Ishikawa (cell line): ENCODE data around the gene PGLYRP4.

Source experiments
- CEBPB ChIP-seq: IDR thresholded peaks from 2 replicates; pipeline ENCODE4 v1.6.1; 2012
- CREB1 ChIP-seq: IDR thresholded peaks from 2 replicates; pipeline ENCODE4 v1.6.1; 2012; ENCODE audit warnings: low read depth
- EGR1 ChIP-seq: IDR thresholded peaks from 2 replicates; pipeline ENCODE4 v1.6.1; 2012
- EP300 ChIP-seq: IDR thresholded peaks from 2 replicates; pipeline ENCODE4 v1.6.1; 2012; ENCODE audit warnings: borderline replicate concordance
- FOXM1 ChIP-seq: IDR thresholded peaks from 2 replicates; pipeline ENCODE4 v1.6.1; 2012; ENCODE audit warnings: low read depth, borderline replicate concordance
- NFIC ChIP-seq: IDR thresholded peaks from 2 replicates; pipeline ENCODE4 v1.6.1; 2012
- RAD21 ChIP-seq: IDR thresholded peaks from 2 replicates; pipeline ENCODE4 v1.6.1; 2012; ENCODE audit warnings: low read depth
- TAF1 ChIP-seq: IDR thresholded peaks from 2 replicates; pipeline ENCODE4 v1.6.1; 2012; ENCODE audit warnings: low read depth, mild to moderate bottlenecking
- TCF12 ChIP-seq: IDR thresholded peaks from 2 replicates; pipeline ENCODE4 v1.6.1; 2012; ENCODE audit warnings: low read depth
- TEAD4 ChIP-seq: IDR thresholded peaks from 2 replicates; pipeline ENCODE4 v1.6.1; 2012
- YY1 ChIP-seq: IDR thresholded peaks from 2 replicates; pipeline ENCODE4 v1.6.1; 2012; ENCODE audit warnings: low read depth
- ZBTB7A ChIP-seq: IDR thresholded peaks from 2 replicates; pipeline ENCODE4 v1.6.1; 2012; ENCODE audit warnings: low read depth
- TF ChIP-seq, protein P1 (sequence below): IDR thresholded peaks from 2 replicates; pipeline ENCODE4 v1.6.1; 2012; ENCODE audit warnings: low read depth, mild to moderate bottlenecking
- TF ChIP-seq, protein P2 (sequence below): IDR thresholded peaks from 2 replicates; pipeline ENCODE4 v1.6.1; 2012
- TF ChIP-seq, protein P3 (sequence below): IDR thresholded peaks from 2 replicates; pipeline ENCODE4 v1.6.1; 2012

PGLYRP4 gene

DNA sequence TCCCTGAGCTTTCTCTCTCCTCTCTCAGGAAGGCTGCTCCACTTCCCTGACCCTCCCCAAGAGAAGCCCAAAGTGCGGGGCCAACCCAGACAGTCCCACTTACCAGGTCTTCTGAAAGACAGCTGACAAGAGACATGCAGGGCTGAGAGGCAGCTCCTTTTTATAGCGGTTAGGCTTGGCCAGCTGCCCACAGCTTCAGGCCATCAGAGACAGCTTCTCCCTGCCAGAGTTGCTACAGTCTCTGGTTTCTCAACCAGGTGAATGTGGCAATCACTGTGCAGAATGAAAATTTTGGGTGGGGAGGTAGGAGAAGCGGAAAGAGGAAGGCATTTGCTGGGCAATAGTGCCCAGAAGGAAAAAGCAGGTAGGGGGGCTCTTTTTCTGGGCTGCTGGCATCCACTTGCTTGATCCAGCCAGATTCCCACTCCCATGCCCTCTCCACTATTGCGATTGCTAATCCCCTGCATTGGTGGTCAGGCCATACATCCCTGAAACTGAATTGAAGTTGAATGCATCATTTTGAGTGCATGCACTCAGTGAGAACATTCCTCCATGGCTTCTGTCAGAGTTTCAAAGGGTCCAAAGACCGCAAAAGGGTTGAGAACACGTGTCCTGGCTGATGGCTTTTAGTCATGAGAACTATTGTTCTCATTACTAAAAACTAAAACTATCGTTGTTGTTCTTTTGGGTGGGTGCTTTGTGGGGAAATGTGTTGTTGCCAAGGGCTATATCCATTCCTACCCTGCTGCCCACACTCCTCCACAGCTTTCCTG, 42.5 kb upstream of the PGLYRP4 start, which contains the start of gene S100A8:
S100A8 (minus strand) TSS at position 136 of the 773 bp plus-strand sequence. CDS start 538 bp downstream, outside the sequence.
- no peak for TF ChIP-seq NFIC

DNA sequence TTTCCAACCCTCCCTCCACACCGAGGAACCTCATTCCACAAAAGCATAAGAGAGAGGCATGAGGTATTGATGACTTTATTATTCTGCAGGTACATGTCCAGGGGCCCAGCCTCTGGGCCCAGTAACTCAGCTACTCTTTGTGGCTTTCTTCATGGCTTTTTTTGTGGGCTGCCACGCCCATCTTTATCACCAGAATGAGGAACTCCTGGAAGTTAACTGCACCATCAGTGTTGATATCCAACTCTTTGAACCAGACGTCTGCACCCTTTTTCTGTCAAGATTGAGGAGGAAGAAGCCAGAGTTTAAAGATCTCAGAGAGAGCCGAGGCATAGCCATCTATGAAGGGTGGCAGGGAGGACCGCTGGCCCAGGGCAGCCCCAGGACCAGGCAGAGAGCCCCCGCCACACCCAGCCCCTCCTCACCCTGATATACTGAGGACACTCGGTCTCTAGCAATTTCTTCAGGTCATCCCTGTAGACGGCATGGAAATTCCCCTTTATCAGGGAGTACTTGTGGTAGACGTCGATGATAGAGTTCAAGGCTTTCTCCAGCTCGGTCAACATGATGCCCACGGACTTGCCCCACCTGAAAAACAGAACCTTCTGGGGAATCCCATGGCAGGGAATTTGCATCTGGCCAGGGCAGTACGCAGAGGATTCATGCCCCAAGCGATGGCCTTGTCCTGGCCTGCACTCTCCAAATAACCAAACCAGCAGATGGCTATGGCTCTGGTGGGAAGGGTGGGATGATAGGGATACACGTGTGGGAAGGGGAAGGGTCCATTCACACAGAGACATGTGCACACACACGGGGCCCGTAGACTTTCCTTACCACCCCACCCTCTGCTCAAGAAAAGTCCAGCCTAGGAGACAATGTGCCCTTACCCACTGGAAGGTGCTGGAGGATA, 41.6 kb upstream of the PGLYRP4 start:
- TF ChIP-seq TAF1 = no peak
- no peak for TF ChIP-seq ZBTB7A
- TF ChIP-seq, protein P1, sequence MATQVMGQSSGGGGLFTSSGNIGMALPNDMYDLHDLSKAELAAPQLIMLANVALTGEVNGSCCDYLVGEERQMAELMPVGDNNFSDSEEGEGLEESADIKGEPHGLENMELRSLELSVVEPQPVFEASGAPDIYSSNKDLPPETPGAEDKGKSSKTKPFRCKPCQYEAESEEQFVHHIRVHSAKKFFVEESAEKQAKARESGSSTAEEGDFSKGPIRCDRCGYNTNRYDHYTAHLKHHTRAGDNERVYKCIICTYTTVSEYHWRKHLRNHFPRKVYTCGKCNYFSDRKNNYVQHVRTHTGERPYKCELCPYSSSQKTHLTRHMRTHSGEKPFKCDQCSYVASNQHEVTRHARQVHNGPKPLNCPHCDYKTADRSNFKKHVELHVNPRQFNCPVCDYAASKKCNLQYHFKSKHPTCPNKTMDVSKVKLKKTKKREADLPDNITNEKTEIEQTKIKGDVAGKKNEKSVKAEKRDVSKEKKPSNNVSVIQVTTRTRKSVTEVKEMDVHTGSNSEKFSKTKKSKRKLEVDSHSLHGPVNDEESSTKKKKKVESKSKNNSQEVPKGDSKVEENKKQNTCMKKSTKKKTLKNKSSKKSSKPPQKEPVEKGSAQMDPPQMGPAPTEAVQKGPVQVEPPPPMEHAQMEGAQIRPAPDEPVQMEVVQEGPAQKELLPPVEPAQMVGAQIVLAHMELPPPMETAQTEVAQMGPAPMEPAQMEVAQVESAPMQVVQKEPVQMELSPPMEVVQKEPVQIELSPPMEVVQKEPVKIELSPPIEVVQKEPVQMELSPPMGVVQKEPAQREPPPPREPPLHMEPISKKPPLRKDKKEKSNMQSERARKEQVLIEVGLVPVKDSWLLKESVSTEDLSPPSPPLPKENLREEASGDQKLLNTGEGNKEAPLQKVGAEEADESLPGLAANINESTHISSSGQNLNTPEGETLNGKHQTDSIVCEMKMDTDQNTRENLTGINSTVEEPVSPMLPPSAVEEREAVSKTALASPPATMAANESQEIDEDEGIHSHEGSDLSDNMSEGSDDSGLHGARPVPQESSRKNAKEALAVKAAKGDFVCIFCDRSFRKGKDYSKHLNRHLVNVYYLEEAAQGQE = no peak
- no peak for TF ChIP-seq RAD21
- no peak for TF ChIP-seq NFIC
- no peak for TF ChIP-seq CEBPB
- no peak for TF ChIP-seq FOXM1
- no peak for TF ChIP-seq EGR1
- no peak for TF ChIP-seq TEAD4
- TF ChIP-seq CREB1 = no peak
- no peak for TF ChIP-seq YY1
- TF ChIP-seq, protein P2, sequence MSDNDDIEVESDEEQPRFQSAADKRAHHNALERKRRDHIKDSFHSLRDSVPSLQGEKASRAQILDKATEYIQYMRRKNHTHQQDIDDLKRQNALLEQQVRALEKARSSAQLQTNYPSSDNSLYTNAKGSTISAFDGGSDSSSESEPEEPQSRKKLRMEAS = no peak
- no peak for TF ChIP-seq EP300
- no peak for TF ChIP-seq TCF12
- TF ChIP-seq, protein P3, sequence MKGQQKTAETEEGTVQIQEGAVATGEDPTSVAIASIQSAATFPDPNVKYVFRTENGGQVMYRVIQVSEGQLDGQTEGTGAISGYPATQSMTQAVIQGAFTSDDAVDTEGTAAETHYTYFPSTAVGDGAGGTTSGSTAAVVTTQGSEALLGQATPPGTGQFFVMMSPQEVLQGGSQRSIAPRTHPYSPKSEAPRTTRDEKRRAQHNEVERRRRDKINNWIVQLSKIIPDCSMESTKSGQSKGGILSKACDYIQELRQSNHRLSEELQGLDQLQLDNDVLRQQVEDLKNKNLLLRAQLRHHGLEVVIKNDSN = no peak

DNA sequence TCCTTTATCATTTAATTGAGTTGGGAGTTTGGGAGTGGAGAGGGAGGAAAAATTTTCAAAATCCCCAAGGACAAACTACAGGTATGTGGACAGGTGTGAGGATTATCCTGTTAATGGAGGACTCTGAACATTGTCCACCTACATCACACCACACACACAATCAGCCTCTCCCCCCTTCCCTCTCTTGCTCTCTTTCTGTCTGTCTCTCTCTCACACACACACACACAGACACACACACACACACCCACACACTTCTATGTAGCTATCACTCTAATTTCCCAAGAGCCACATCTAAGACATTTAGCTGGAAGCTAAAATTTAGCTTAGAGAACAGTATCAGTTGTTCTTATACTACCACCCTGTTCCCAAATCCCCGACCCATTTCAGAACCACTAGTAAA, 40.8 kb upstream of the PGLYRP4 start:
- TF ChIP-seq ZBTB7A = no peak

DNA sequence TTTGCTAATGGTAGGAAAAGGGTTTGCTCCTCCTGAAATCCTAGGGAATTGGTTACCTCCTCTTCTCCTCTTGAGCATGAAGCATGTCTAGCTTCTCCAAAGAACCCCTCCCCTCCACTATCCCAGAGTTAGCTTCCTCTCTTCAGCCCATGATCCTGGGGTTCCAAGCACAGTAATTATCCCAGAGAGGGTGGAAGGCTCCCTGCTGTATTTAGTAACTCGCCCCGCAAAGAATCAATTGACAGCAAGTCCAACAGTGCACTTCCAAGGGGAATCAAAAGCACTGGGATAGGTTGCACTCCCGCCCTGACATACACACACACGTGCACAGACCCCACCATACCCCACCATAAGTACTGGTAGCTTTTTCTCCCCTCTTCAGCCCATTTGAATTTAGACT, 39.1 kb upstream of the PGLYRP4 start:
- no peak for TF ChIP-seq TCF12
- TF ChIP-seq TAF1 = no peak
- TF ChIP-seq ZBTB7A = no peak
- no peak for TF ChIP-seq RAD21
- no peak for TF ChIP-seq NFIC
- TF ChIP-seq CREB1 = no peak
- TF ChIP-seq TEAD4 = no peak
- no peak for TF ChIP-seq EP300
- TF ChIP-seq, protein P3 = no peak
- no peak for TF ChIP-seq EGR1
- TF ChIP-seq FOXM1 = no peak
- no peak for TF ChIP-seq CEBPB
- TF ChIP-seq, protein P2 = no peak
- TF ChIP-seq YY1 = no peak
- TF ChIP-seq, protein P1 = no peak

DNA sequence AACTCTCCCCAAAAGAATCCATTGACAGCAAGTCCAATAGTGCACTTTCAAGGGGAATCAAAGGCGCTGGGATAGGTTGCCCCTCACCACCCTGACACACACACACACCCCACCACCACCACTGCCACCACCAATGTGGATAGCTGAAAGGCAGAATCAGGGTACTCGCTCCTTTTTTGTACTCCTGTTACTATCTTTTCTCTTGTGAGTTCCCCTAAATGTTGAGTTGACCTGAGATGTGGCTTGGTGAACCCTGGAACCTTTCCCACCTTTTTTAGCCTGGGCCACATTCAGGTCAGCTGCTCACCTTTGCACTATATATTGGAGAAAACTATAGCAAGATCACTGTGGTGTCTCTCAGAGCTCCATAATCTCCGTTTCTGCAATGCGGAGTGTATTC, 38.4 kb upstream of the PGLYRP4 start:
- no peak for TF ChIP-seq YY1
- no peak for TF ChIP-seq TCF12
- no peak for TF ChIP-seq CREB1
- TF ChIP-seq, protein P2 = no peak
- TF ChIP-seq, protein P3 = no peak
- no peak for TF ChIP-seq FOXM1
- TF ChIP-seq, protein P1 = no peak
- TF ChIP-seq RAD21 = no peak
- no peak for TF ChIP-seq EP300
- TF ChIP-seq TEAD4 = no peak
- no peak for TF ChIP-seq TAF1
- TF ChIP-seq NFIC = no peak
- no peak for TF ChIP-seq ZBTB7A
- TF ChIP-seq CEBPB = no peak
- no peak for TF ChIP-seq EGR1
